ENCODE measurements around the gene HES2.
"Not testable (repeated sequence)": the region's sequence is repeated elsewhere in the genome, so short reads cannot be mapped to it uniquely, and the experiment has no call there.

Gene HES2

DNA sequence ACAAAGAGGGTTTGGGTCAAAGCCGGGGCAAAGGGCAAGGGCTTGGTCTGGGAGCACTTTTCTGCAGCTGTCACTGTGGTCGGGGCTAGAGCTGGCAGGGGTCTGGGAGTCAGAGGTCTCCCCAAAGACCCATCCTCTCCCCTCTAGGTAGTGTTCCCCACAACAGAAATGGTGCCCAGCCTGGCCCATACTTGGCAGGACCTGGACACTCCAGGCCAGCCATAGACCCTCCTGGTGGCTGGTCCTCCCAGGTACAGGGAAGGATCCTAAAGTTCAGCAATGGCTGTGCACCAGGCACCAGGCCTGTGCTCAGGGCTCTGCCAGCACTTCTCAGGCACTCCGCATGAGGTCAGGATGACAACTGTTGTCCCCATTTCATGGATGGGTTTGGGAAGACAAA lies 15.8 kb upstream of the HES2 start:
- H3K4me3 ChIP-seq: no peak overlapping the region
- no peak for TF ChIP-seq CTCF (IDR thresholded peaks at IDR 0.05)
- no peak overlapping the region for H3K27ac ChIP-seq
- DNase-seq (ENCODE audit: low spot score): no peak

GRCh38 chr1:6435129-6435528 lies 15.4 kb upstream of the HES2 start:
- Histone ChIP-seq H3K27ac (no peak overlapping the region), H3K4me3 (no peak overlapping the region)
- no peak for DNase-seq (ENCODE audit: low spot score)
- no peak for TF ChIP-seq CTCF (IDR thresholded peaks at IDR 0.05)

DNA sequence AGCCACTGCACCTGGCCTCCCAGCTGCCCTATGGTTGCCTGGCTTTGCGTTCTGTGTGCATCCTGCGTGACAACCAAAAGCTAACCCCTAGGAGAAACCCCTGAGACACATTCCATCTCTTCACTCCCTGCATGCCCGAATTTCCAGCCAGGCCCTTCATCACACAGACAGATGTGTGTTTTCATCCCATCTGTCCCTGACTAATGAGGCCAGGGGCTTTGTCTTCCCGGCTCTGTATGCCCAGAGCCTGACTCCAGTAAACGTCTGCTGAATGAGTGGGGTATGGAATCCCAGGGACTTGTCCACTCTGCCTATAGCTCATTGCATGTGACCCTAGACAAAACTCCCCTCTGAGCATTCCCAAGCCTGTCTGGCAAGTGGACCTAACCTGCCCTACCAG lies 14.5 kb upstream of the HES2 start:
- DNase-seq (ENCODE audit: low spot score): no peak
- no peak for TF ChIP-seq CTCF (IDR thresholded peaks at IDR 0.05)
- H3K27ac ChIP-seq: no peak overlapping the region

GRCh38 chr1:6431645-6432579 lies 12.2 kb upstream of the HES2 start:
- H3K4me3 ChIP-seq; DNase-seq (ENCODE audit: low spot score); H3K27ac ChIP-seq: not testable (repeated sequence)

More for the DNA sequence above, 14.5 kb upstream of the HES2 start:
- no peak overlapping the region for H3K4me3 ChIP-seq

DNA sequence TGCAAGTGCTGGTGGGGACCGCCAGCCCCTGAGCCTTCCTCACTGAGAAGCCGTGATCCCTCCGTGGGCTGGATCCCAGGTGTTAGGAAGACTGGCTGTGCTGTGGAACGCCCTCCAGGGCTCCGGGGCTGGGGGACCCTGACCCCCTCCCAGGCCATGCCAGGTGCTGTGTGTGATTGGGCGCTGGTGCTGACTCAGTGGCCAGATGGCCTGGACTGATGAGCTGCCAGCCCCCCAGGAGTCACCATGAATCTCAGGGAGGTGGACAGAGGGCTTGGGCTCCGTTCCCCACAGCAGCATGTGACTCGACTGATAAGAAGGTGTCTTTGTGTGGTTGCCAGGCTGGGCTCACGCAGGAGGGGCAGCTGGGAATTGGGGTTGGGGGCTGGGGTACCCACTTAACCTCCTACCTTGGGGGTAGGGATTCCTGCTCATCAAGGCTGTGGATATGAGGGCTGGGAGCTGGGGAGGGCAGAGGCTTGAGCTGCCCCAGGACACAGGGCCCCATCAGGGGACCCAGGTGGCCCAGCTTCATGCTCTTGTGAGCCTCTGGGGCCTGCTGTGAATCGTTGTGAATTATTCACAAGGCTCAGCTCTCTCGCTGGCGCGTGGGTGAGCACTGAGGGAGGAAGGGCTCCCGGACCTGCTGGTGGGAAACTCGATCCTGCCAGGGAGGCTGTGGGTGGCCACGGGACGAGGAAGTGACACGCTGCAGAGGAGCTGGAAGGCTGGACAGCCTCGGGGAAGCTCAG lies 10.1 kb upstream of the HES2 start:
- not testable (repeated sequence) for H3K27ac ChIP-seq; H3K4me3 ChIP-seq; DNase-seq (ENCODE audit: low spot score)

- H3K4me3 ChIP-seq; DNase-seq (ENCODE audit: low spot score); H3K27ac ChIP-seq: not testable (repeated sequence)
Observed at GRCh38 chr1:6428453-6428852, 8.7 kb upstream of the HES2 start.

GRCh38 chr1:6427441-6428390 lies 8.0 kb upstream of the HES2 start:
- Histone ChIP-seq H3K4me3 (no peak overlapping the region), H3K27ac (no peak overlapping the region)
- no peak for DNase-seq (ENCODE audit: low spot score)
- TF ChIP-seq CTCF (IDR thresholded peaks at IDR 0.05): no peak

DNA sequence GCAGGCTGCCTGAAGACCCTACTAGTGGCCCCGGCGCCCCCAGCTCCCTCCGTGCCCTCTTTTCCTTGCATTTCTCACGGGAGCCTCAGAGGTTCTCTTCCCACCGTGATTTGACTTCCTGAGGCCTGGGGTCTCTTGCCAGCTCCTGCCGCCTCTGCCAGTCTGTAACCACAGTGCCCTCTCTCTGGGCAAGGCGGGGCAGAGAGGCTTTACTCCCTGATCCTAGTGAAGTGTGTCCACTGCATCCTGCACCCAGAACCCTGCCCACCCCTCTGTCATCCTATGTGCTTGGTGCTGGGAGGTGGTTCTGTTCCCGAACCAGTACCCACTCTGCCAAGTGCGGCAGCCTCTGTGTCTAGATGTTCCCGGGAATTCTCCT lies 7.2 kb upstream of the HES2 start:
- no peak for DNase-seq (ENCODE audit: low spot score)
- Histone ChIP-seq H3K27ac (no peak overlapping the region), H3K4me3 (no peak overlapping the region)
- no peak for TF ChIP-seq CTCF (IDR thresholded peaks at IDR 0.05)
